CD4-positive, alpha-beta T cell treated with Interferon gamma for 1 hour (primary cell): ENCODE results near the gene TANC1.

ENCODE experiments used
- DNase-seq: peaks from one replicate; pipeline ENCODE4 v3.0.0-alpha.2; 2020

TANC1 gene

GRCh38 chr2:158996378-158996993 is 28.0 kb downstream of the TANC1 start:
- DNase-seq: no peak

- DNase-seq: no peak
Measured at GRCh38 chr2:158997037-158997790, 28.8 kb downstream of the TANC1 start.

GRCh38 chr2:158998551-158999248 is 30.3 kb downstream of the TANC1 start:
- no peak for DNase-seq

GRCh38 chr2:158999458-158999857 is 31.0 kb downstream of the TANC1 start:
- no peak for DNase-seq

GRCh38 chr2:159000072-159000471 is 31.6 kb downstream of the TANC1 start:
- no peak for DNase-seq

GRCh38 chr2:159002462-159003111 is 34.1 kb downstream of the TANC1 start:
- no peak for DNase-seq

GRCh38 chr2:159003555-159003954 is 35.1 kb downstream of the TANC1 start:
- no peak for DNase-seq

GRCh38 chr2:159004849-159005248 is 36.4 kb downstream of the TANC1 start:
- DNase-seq: no peak

GRCh38 chr2:159009940-159010339 is 41.5 kb downstream of the TANC1 start:
- no peak for DNase-seq

- DNase-seq: no peak
Measured at GRCh38 chr2:159010340-159010739, 41.9 kb downstream of the TANC1 start.

- no peak for DNase-seq
Measured at GRCh38 chr2:159010963-159011362, 42.5 kb downstream of the TANC1 start.

GRCh38 chr2:159012142-159012541 is 43.7 kb downstream of the TANC1 start:
- DNase-seq: no peak

- no peak for DNase-seq
Measured at GRCh38 chr2:159013103-159013502, 44.7 kb downstream of the TANC1 start.

- DNase-seq: no peak
Measured at GRCh38 chr2:159015174-159015573, 46.7 kb downstream of the TANC1 start.

- DNase-seq: no peak
Measured at GRCh38 chr2:159015823-159016222, 47.4 kb downstream of the TANC1 start.

- DNase-seq: no peak
Measured at GRCh38 chr2:159017837-159018236, 49.4 kb downstream of the TANC1 start.

GRCh38 chr2:159019021-159019420 is 50.6 kb downstream of the TANC1 start:
- no peak for DNase-seq

- no peak for DNase-seq
Measured at GRCh38 chr2:159022019-159022418, 53.6 kb downstream of the TANC1 start.

- DNase-seq: no peak
Measured at GRCh38 chr2:159026170-159026569, 57.7 kb downstream of the TANC1 start.

GRCh38 chr2:159028776-159029175 is 60.3 kb downstream of the TANC1 start:
- no peak for DNase-seq

- no peak for DNase-seq
Measured at GRCh38 chr2:159029936-159030335, 61.5 kb downstream of the TANC1 start.

- DNase-seq: no peak
Measured at GRCh38 chr2:159030674-159031380, 62.4 kb downstream of the TANC1 start.

GRCh38 chr2:159032146-159032545 is 63.7 kb downstream of the TANC1 start:
- DNase-seq: no peak
